Glutamatergic neuron (in vitro differentiated cells): ENCODE measurements around the gene PPID. TPM values are rescaled to one million over a fixed set of nuclear protein-coding genes. Genes with fewer than 3 reads are reported as not detected.
"Not testable (repeated sequence)": the region's sequence is repeated elsewhere in the genome, so short reads cannot be mapped to it uniquely, and the experiment has no call there.

Experiments
- DNase-seq: peaks from one replicate; pipeline ENCODE4 v3.0.0; 2022
- H3K27ac Mint-ChIP-seq: one replicate; pipeline ENCODE4 v1.8.0; 2020; ENCODE audit warnings: mild to moderate bottlenecking, mixed read lengths, inconsistent platforms; ENCODE audit not compliant: unreplicated experiment
- H3K27me3 Mint-ChIP-seq: one replicate; pipeline ENCODE4 v1.8.0; 2020; ENCODE audit warnings: mild to moderate bottlenecking, moderate library complexity, mixed read lengths, inconsistent platforms; ENCODE audit not compliant: unreplicated experiment
- H3K36me3 Mint-ChIP-seq: one replicate; pipeline ENCODE4 v1.8.0; 2020; ENCODE audit warnings: mild to moderate bottlenecking, mixed read lengths, inconsistent platforms; ENCODE audit not compliant: unreplicated experiment
- H3K4me1 Mint-ChIP-seq: one replicate; pipeline ENCODE4 v1.8.0; 2020; ENCODE audit warnings: mild to moderate bottlenecking, low read depth, mixed read lengths, inconsistent platforms; ENCODE audit not compliant: unreplicated experiment
- H3K4me3 Mint-ChIP-seq: one replicate; pipeline ENCODE4 v1.8.0; 2020; ENCODE audit warnings: mild to moderate bottlenecking, mixed read lengths, inconsistent platforms; ENCODE audit not compliant: unreplicated experiment
- H3K9me3 Mint-ChIP-seq: one replicate; pipeline ENCODE4 v1.8.0; 2020; ENCODE audit warnings: mild to moderate bottlenecking, moderate library complexity, mixed read lengths, inconsistent platforms; ENCODE audit not compliant: unreplicated experiment
- total RNA-seq: library from RNA; stranded (reverse); fragmentation: NEBNext Ultra II Directional; extraction: Animal tissue kit (Norgen Biotek cat#: 25700); gene quantifications from one replicate; pipeline ENCODE4 v1.2.1, GENCODE V29; 2021; ENCODE audit not compliant: unreplicated experiment
- TF ChIP-seq, protein P1 (sequence below): fragments of 200-600 bp; sonication (generic); IDR thresholded peaks from one replicate; pipeline ENCODE4 v1.5.0; 2021; ENCODE audit not compliant: partially characterized antibody, unreplicated experiment

The PPID gene
- total RNA-seq, 1 donor from 2014 or later: 22.1 TPM

DNA sequence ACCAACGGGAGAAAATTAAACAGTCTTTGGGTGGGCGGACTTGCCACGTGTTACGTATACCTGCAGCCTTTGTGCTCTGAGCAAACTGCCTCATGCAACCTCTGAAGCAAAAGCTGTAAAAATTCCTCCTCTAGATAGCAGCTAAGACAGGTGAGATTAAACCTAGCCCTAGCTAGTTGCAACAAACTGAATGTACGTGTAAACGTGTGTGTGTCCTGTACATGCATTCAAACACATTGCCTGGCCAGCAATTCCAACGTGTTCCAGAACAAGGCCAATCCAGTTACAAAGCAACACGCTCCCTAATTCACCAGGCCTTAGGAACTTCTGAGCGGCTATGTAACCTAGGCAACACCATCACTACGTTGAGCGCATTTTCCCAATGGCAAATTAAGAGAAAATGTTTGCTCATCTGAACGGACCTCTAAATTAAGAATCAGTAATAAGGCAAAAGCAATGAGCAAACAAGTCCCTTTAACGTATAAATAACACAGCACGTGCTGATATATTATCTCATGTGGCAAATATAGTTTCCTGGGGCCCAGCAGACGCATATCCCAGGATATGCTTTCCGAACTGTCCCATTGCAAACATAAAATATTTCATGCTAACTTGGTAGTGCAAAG lies 792 bp downstream of the PPID start:
- Mint-ChIP-seq H3K27me3 (no peaks in the 10 kb centered on the region), H3K27ac (peak overlapping the region; percentile 92), H3K9me3 (peaks cover 3% of the 10 kb centered on the region), H3K36me3 (no peaks in the 10 kb centered on the region), H3K4me3 (peak overlapping the region; percentile 95), H3K4me1 (no peaks in the 10 kb centered on the region)
- no peak for DNase-seq
- TF ChIP-seq, protein P1, sequence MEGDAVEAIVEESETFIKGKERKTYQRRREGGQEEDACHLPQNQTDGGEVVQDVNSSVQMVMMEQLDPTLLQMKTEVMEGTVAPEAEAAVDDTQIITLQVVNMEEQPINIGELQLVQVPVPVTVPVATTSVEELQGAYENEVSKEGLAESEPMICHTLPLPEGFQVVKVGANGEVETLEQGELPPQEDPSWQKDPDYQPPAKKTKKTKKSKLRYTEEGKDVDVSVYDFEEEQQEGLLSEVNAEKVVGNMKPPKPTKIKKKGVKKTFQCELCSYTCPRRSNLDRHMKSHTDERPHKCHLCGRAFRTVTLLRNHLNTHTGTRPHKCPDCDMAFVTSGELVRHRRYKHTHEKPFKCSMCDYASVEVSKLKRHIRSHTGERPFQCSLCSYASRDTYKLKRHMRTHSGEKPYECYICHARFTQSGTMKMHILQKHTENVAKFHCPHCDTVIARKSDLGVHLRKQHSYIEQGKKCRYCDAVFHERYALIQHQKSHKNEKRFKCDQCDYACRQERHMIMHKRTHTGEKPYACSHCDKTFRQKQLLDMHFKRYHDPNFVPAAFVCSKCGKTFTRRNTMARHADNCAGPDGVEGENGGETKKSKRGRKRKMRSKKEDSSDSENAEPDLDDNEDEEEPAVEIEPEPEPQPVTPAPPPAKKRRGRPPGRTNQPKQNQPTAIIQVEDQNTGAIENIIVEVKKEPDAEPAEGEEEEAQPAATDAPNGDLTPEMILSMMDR: no peak

DNA sequence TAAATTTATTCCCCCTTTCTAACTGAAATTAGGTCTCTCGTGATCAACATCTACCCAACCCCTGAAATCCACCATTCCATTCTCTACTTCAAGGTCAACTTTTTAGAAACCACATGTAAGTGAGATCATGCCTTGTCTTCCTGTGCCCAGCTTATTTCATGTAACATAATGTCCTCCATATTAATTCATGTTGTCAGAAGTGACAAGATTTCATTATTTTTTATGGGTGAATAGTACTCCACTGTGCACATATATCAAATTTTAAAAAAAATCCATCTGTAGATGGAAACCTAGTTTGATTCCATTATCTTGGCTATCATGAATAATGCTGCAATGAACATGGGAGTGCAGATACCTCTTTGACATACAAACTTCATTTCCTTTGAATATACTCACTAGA lies 1.5 kb downstream of the PPID start:
- Mint-ChIP-seq H3K27me3 (no peaks in the 10 kb centered on the region), H3K4me1 (no peaks in the 10 kb centered on the region), H3K36me3 (no peaks in the 10 kb centered on the region), H3K9me3 (peaks cover 3% of the 10 kb centered on the region), H3K27ac (no peak overlapping the region), H3K4me3 (peak overlapping the region; percentile 95)
- DNase-seq: no peak
- TF ChIP-seq, protein P1: no peak

DNA sequence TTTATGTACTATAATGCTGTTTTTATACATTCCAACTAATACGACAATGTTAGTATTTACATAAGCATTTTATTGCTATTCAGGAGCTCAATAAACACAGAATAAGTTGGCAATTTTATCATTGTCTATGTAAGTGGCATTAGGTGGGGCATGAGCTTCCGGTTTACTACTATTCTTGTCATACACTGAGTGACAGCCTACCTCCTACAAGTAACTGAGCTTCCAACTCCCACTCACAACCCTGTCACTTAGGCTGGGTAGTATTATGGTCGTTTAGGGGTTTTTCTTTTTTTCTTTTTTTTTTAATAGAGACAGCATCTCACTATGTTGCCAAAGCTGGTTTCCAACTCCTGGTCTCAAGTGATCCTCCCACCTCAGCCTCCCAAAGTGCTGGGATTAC lies 7.4 kb downstream of the PPID start:
- TF ChIP-seq, protein P1: no peak
- Mint-ChIP-seq H3K36me3 (no peaks in the 10 kb centered on the region), H3K27ac (no peak overlapping the region), H3K4me3 (no peak overlapping the region), H3K4me1 (no peaks in the 10 kb centered on the region), H3K9me3 (no peaks in the 10 kb centered on the region), H3K27me3 (no peaks in the 10 kb centered on the region)
- DNase-seq: no peak

DNA sequence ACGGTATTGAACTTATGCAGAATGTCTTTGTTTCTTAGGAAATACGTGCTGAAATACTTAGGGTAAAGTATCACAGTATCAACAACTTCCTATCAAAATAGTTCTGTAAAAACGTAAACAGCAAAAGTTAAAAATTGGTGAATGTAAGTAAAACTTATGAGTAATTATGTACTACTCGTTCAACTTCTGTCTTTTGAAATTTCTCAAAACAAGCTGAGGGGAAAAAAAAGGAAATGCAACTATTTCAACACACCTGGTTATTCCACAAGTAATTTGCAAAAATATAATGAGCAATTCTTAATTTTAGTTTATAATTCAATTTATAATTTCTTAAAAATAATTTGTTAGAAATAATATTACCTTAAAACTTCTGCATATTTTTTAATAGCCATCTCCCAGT lies 8.3 kb downstream of the PPID start:
- Mint-ChIP-seq H3K27ac (no peak overlapping the region), H3K9me3 (no peaks in the 10 kb centered on the region), H3K36me3 (no peaks in the 10 kb centered on the region), H3K4me1 (no peaks in the 10 kb centered on the region), H3K4me3 (no peak overlapping the region), H3K27me3 (no peaks in the 10 kb centered on the region)
- TF ChIP-seq, protein P1: no peak
- DNase-seq: no peak

DNA sequence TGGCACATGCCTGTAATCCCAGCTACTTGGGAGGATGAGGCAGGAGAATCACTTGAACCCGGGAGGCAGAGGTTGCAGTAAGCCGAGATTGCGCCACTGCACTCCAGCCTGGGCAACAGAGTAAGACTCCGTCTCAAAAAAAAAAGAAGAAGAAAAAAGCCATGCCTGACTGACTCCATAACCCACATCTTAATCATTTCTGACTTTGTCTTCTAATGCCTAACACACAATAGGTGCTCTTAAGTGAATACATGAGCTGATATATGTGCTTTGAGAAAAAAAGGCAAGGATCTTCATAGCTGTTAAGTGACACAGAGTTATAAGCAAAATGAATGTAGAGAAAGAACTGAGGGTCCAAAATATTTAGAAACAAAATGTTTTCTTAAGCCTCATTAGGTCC lies 10.6 kb downstream of the PPID start:
- not testable (repeated sequence) for H3K27ac Mint-ChIP-seq, H3K36me3 Mint-ChIP-seq, H3K27me3 Mint-ChIP-seq

More for the DNA sequence above, 10.6 kb downstream of the PPID start:
- not testable (repeated sequence) for H3K4me1 Mint-ChIP-seq, H3K9me3 Mint-ChIP-seq, H3K4me3 Mint-ChIP-seq, DNase-seq
